C4-2B (cell line): ENCODE data around the gene ARHGEF2.

Experiments
- CTCF ChIP-seq: fragments of 450-650 bp; conservative IDR thresholded peaks from 2 replicates; pipeline ENCODE4 v1.5.1; 2017; ENCODE audit warnings: mild to moderate bottlenecking
- ZFX ChIP-seq: fragments of 450-650 bp; IDR thresholded peaks from 2 replicates; pipeline ENCODE4 v1.6.1; 2017

- TF ChIP-seq CTCF = no peak
- TF ChIP-seq ZFX = no peak
Observed at GRCh38 chr1:155996166-155996565, 17.8 kb upstream of the ARHGEF2 start.
